ENCODE results near the gene MATCAP1.
A peak's percentile ranks its signal among the peaks of the same experiment; 100 is the strongest.

MATCAP1 gene

GRCh38 chr16:67183627-67184452, at the start of gene MATCAP1:
Gene MATCAP1 (minus strand): TSS chr16:67183963. CDS start chr16:67180610, 3,353 bp downstream.
- DNase-seq, result peak; percentile 87

DNA sequence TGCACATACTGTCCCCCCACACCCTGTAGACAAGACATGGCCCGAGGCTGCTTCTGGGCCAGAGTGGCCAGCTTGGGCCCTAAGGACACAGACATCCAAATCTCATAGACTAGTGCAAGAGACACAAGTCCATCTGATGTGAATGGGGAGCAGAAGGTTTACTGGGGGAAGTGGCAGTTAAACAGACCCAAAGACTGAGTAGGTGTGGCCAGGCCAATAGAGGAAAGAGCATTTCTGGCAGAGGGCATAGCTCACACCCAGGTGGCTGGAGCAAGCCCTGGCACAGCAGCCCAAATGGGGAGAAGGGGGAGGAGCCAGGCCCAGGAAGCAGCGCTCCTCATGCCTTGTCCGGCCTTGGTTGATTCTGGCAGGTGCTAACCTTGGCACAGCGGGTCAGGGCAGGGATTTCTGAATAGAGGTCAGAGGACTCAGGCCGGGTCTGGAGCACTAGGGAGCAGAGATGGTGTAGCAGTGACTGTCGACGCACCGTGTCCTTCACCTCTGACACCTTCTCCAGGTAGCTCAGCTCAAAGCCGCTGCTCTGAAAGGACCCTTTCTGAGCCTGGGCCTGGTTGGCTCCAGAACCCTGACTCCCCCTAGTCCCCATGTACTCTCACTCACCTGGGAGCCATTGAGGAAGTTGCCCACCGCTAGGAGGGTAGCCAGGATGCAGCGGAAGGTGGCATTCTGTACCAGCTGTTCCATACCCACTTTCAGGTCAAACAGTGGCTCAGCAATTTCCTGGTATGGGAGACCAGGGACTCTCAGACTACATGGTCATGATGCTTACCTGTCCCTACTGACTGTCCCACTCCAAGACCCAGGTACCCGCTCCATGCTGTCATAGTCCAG, 47.3 kb upstream of the MATCAP1 start:
- no peak for DNase-seq

DNA sequence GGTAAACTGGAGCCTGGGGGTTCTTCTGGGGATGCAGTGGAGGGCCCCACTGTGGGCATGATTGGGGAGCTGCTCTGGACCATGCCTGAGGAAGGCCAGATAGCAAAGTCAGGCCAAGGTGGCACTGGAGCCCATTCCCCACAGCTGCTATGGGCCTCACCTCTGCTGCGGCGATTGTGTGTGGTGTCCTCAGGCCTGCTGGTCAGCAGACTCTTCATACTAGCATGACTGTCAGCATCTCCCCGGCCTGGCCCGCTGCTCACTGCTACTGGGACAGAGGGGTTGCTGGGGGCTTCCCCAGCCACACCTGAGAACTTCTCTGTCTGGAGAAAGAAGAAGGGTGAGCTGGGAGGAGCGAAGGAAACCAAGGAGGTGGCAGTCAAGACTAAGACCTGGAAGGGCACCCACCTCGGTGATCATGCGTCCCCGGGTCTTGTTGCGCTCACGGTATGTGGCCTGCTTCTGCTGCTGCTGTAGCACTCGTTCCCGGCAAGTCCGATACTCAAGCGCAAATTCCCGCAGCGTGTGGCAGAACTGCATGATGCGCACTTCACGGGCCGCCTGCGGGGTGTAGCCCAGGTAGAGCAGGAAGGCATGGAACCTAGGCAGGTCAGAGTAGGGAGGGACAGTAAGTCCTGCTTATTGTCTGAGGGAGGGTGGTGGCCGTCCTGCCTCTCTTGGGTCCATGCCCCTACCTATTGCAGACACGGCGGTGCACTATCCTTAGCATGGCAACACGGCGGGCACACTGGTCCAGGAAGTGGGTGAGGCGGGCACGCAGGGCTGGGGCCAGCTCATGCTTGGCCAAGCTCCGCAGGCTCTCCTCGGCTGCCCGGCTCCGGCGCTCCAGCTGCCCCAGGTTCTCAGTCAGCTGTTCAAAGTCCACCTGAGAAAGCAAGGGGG, 46.4 kb upstream of the MATCAP1 start:
- no peak for DNase-seq

GRCh38 chr16:67228905-67229304, 45.1 kb upstream of the MATCAP1 start:
- no peak for DNase-seq

- no peak for DNase-seq
Measured at GRCh38 chr16:67228034-67228785, 44.4 kb upstream of the MATCAP1 start.

GRCh38 chr16:67227567-67227921, 43.8 kb upstream of the MATCAP1 start:
- no peak for DNase-seq

GRCh38 chr16:67226804-67227566, 43.2 kb upstream of the MATCAP1 start, which contains the start of gene TMEM208:
Gene TMEM208 (plus strand): TSS chr16:67227130. CDS start chr16:67227219, 89 bp downstream.
- DNase-seq, result peak; percentile 97

GRCh38 chr16:67226295-67226803, 42.6 kb upstream of the MATCAP1 start:
- DNase-seq, result no peak

DNA sequence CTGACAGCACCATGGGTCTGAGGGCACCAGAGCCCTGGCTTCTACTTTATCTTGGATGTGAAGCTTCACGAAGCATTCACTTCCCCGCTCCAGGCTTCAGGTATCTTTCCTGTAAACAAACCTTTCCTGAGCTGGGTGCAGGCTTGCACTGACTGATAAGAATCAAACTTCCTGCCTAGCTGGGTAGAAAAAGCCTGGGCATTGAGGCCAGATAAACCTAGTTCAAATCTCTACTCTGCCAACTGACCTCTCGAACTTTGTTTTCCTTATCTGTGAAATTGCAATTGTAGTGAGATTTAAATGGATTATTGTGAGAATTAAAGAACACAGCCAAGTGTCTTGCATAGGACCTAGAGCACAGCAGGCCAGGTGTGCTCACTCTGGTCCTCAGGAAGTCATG, 40.2 kb upstream of the MATCAP1 start:
- DNase-seq, result no peak

DNA sequence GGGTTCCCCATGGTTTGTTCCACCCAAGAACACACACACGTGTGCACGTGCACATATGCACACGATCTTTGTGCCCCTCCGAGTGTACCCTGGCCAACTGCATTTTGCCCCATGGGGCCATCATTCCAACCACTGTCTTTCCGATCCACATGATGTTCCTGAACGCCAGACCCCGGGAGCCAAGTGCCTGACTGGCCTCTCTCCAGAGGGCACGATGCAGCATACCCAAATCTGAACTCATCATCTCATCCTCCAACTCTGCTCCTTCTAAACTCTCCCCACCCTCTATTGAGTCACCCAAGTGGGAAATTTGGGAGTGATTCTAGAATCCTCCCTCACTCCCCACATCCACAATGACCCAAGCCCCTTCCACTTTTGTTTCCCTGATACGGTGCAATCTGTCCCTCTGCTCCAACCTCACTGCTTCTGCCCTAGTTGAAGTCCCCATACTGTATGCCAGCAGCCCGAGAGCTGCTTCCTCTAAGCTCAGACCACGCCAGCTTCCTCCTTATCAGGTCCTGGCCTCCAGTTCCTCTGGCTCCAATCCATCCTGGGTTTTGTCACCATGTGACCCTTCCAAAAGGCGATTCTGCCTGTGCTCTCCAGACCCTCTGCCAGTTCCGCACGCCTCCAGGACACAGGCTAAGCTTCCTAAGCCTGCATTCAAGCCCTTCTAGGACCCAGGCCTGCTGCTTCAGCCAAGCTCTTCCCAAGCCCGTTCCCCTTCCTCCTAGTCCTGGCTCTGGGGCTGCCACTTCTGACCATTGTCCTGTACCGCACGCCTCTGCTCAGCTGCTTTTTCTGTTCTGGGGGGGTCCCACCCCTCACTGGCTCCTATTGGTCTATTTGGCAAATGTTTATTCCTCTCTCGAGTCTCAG, 33.1 kb upstream of the MATCAP1 start:
- DNase-seq, result no peak

GRCh38 chr16:67215706-67216105, 31.9 kb upstream of the MATCAP1 start:
- no peak for DNase-seq

DNA sequence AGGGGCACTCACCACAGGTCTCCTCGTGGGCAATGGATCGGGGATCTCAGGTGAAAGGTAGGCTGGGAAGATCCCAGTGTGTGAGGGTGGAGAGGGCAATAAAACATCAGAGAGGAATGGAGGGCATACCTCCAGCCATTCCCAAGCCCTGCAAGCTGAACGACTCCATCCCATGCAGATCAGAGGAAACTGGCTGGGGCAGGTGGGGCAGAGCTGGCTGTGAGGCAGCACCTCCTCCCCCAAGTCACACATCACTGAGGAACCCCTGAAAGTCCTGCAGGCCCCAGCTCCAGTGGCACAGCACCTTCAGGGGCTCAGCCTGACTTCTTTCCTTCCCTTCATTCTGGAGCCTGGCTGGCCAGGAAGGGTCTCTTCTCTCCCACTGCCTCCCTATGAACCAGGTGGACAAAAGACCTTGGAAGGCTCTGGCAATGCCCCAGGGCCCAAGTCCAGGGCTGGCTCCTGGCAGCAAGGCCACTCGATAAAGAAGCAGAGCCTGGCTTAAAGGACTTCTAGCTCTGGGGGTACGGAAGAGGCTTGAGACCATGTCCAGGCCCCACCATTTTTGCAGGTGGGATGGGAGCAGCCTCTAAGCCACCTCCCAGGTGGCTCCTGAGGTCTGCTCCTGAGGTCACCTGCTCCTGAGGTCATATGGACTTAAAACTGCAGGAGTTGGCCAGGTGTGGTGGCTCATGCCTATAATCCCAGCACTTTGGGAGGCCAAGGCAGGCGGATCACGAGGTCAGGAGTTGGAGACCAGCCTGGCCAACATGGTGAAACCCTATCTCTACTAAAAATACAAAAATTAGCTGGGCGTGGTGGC, 29.6 kb upstream of the MATCAP1 start:
- DNase-seq, result no peak

GRCh38 chr16:67212766-67213165, 29.0 kb upstream of the MATCAP1 start:
- DNase-seq, result no peak

GRCh38 chr16:67211674-67212073, 27.9 kb upstream of the MATCAP1 start:
- DNase-seq, result no peak

- DNase-seq, result no peak
Measured at GRCh38 chr16:67210069-67210937, 26.5 kb upstream of the MATCAP1 start.

GRCh38 chr16:67209565-67209964, 25.8 kb upstream of the MATCAP1 start:
- DNase-seq, result no peak

DNA sequence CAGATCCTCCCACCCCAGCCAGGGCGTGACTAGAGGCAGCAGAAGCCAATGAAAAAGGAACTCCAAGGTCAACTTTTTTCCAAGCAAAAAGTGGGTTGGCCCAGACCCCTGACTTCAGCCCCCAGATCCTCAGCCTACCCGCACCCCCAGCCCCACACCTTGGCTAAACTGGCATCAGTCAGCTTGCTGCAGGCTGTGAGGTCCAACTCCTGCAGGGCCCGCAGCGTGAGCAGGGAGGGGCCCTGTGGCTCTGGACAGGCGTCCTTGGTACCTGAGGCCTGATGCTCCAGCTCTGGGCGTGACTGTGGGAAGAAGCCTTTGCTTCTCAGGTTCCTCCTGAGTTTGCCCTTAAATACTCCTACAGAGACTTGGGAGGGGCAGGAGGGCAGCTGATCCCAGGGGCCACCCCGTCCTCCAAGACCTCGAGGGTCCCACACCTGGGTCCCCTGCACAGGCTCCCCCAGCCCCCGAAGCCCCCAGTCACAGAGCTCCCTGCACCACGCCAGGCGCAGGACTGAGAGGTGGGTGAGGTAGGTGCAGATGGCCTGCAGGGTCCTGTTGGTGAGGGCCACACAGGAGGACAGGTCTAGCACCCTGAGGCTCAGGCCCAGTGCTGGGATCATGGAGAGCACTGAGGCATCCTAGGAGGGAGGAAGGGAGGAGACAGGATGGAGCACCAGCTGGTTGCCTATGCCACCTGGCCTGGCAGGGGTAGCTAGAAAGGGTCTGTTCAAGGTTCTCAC, 24.6 kb upstream of the MATCAP1 start:
- DNase-seq, result no peak
